ENCODE results near the gene ALK.

ALK gene

GRCh38 chr2:29723255-29724001 is 198.0 kb downstream of the ALK start:
- DNase-seq (ENCODE audit: low read depth in 2 of 2, low spot score in 1 of 2) = no peak

GRCh38 chr2:29719639-29720038 is 201.7 kb downstream of the ALK start:
- DNase-seq (ENCODE audit: low read depth in 2 of 2, low spot score in 1 of 2) = no peak

GRCh38 chr2:29718076-29718686 is 203.2 kb downstream of the ALK start:
- no peak for DNase-seq (ENCODE audit: low read depth in 2 of 2, low spot score in 1 of 2)

DNA sequence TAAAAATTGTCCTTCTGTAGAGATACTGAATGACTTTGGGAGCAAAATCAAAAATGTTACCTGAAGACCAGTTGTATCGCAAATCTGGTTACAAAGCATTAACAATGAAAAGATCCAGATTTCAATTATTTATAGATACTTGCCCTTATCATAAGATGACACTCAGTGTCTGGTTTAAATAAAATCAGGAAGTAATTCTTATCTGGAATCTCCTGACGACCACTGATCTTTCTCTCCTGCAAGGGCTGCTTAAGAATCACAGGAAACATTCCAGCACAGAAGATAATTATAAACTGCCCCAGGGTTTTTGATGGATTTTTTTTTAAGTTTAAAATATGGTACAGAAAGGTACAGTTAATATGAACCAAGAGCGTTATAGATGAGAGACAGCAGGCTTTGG is 205.7 kb downstream of the ALK start:
- no peak for DNase-seq (ENCODE audit: low read depth in 2 of 2, low spot score in 1 of 2)

DNA sequence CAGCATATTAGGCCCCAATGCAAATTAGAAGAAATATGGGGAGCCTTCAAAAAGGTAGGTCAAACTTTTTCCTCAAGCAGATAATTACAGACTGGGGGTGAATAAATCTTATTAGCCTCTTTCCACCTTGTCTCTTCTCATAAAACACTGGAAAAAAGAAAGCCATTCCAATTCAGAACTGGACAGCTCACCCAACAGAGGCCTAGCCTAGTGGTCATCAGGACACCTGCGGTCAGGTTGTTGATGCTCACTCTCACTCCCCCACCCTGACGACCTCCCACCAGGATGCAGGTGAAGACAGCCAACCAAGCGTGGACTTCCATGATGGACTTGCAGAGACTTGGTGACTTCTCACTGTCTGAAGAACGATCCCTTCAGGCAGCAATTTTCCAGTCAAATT is 207.1 kb downstream of the ALK start:
- no peak for DNase-seq (ENCODE audit: low read depth in 2 of 2, low spot score in 1 of 2)

- no peak for DNase-seq (ENCODE audit: low read depth in 2 of 2, low spot score in 1 of 2)
These were observed 215.1 kb downstream of the ALK start for GRCh38 chr2:29706171-29706720.

- DNase-seq (ENCODE audit: low read depth in 2 of 2, low spot score in 1 of 2) = no peak
These were observed 215.8 kb downstream of the ALK start for GRCh38 chr2:29705616-29706015.

GRCh38 chr2:29703336-29703735 is 218.1 kb downstream of the ALK start:
- DNase-seq (ENCODE audit: low read depth in 2 of 2, low spot score in 1 of 2) = no peak

DNA sequence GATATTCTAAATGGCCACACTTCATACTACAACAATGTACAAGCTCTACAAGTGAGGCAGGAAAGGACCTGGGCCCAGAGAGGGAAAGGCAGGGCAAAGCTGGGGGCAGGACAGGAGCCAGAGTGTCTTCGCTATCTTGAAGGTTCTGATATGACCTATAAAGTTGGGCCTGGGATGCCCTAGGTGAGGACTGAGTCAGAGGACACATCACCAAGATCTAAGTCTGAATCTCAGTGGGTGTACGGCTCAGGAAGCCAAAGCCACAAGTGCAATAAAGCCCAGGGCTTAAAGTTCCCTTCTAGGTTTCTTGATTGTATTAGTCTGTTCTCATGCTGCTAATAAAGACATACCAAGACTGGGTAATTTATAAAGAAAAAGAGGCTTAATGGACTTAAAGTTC is 219.1 kb downstream of the ALK start:
- DNase-seq (ENCODE audit: low read depth in 2 of 2, low spot score in 1 of 2) = no peak

DNA sequence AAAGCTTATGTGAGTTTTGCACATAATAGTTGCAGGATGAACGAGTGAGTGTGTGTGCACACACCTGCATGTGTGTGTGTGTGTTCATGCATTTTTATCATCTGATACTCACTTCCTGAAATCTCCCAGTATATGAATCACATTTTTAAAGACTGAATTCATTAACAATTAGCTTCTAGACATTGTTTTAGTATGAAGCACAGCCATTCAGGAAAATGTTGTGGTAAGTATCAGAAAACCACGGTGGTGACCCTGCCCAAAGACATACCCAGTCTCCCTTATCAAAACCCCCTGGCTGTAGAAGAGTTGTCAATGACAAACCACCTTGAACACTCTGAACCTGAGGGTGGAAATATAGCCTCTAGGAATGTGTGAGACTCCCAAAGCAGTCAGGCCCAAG is 220.8 kb downstream of the ALK start:
- DNase-seq (ENCODE audit: low read depth in 2 of 2, low spot score in 1 of 2) = no peak

DNA sequence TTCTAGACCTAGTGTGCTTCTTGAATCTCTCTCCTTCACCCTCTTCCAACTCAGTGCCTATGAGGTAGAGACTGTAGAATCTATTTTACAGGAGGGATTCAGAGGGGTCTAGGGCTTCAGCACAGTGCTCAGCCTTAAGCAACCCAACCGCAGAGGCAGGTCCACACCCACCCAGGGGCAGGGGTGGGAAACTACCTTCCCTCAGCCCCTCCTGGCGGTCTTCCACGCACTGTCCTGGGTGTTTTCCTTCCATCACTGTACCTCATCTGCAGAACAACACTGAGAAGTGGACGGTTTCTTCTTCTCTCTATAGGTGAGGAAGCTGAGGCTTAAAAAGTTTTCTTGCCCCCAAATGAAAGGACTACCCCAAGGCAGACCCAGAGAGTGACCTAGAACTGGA is 222.3 kb downstream of the ALK start:
- no peak for DNase-seq (ENCODE audit: low read depth in 2 of 2, low spot score in 1 of 2)

GRCh38 chr2:29698216-29698615 is 223.2 kb downstream of the ALK start:
- DNase-seq (ENCODE audit: low read depth in 2 of 2, low spot score in 1 of 2) = no peak

- DNase-seq (ENCODE audit: low read depth in 2 of 2, low spot score in 1 of 2) = no peak
These were observed 223.7 kb downstream of the ALK start for GRCh38 chr2:29697715-29698114.

- no peak for DNase-seq (ENCODE audit: low read depth in 2 of 2, low spot score in 1 of 2)
These were observed 224.2 kb downstream of the ALK start for GRCh38 chr2:29697181-29697580.

DNA sequence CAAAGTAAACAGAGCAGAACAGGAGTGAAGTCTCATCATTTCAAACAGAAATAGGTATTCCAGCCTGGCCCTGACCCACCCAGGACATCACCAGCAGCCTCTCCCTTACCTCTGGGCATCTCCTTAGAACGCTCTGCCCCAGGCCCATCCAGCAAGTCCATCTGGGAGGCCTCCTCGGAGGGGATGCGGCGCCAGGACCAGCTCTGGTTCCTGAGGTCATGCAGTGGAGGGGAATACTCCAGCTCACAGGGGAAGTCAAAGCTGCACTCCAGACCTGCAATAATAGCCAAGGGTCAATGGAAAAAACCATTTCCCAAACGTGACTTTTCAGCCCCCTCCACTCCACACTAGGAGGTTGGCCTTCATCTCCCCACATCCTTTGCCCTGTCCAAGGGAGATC is 226.6 kb downstream of the ALK start:
- DNase-seq (ENCODE audit: low read depth in 2 of 2, low spot score in 1 of 2) = no peak

GRCh38 chr2:29691391-29691950 is 229.9 kb downstream of the ALK start:
- no peak for DNase-seq (ENCODE audit: low read depth in 2 of 2, low spot score in 1 of 2)

- DNase-seq (ENCODE audit: low read depth in 2 of 2, low spot score in 1 of 2) = no peak
These were observed 231.7 kb downstream of the ALK start for GRCh38 chr2:29689666-29690065.

- no peak for DNase-seq (ENCODE audit: low read depth in 2 of 2, low spot score in 1 of 2)
These were observed 233.0 kb downstream of the ALK start for GRCh38 chr2:29688429-29688828.

- DNase-seq (ENCODE audit: low read depth in 2 of 2, low spot score in 1 of 2) = no peak
These were observed 234.3 kb downstream of the ALK start for GRCh38 chr2:29687121-29687520.

- no peak for DNase-seq (ENCODE audit: low read depth in 2 of 2, low spot score in 1 of 2)
These were observed 244.4 kb downstream of the ALK start for GRCh38 chr2:29676886-29677453.

- no peak for DNase-seq (ENCODE audit: low read depth in 2 of 2, low spot score in 1 of 2)
These were observed 256.8 kb downstream of the ALK start for GRCh38 chr2:29664578-29664977.

- no peak for DNase-seq (ENCODE audit: low read depth in 2 of 2, low spot score in 1 of 2)
These were observed 258.1 kb downstream of the ALK start for GRCh38 chr2:29663268-29663667.
